GM19397 (cell line): ENCODE results near the gene MLYCD.
A peak's percentile ranks its signal among the peaks of the same experiment; 100 is the strongest.
"Not testable (repeated sequence)": the region's sequence is repeated elsewhere in the genome, so short reads cannot be mapped to it uniquely, and the experiment has no call there.

ENCODE experiments used
- ATAC-seq: cut with Tn5 transposase; IDR thresholded peaks from one replicate; pipeline ENCODE4 v1.9.1; 2021; ENCODE audit warnings: mild to moderate bottlenecking, moderate library complexity; ENCODE audit not compliant: unreplicated experiment

Gene MLYCD

DNA sequence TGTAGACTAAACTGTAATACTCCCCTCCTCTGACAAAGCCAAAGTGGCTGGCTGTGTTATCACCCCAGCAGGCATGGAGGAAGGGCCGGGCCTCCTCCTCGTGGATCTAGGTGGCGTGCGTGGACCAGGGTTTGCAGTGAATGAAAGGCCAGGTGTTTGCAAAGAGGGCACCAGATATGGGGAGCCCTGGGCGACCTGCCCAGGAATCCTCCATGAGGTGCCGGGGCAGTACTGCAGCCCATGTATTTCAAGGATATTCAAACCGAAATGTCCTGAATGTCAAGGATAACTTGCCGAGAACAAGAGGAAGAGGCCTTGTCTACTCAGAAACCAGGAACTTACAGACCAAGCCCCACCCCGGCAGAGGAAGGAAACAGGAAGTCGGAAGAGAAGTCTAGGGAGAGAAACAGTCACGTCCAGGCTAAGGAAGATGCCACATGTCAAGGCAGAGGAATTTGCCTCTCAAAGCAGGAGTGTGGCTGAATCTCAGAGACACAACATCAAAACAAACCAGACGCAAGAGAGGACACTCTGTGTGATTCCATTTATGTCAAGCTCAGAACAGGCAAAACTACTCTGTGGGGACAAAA, 40.4 kb downstream of the MLYCD start:
- ATAC-seq: no peak

DNA sequence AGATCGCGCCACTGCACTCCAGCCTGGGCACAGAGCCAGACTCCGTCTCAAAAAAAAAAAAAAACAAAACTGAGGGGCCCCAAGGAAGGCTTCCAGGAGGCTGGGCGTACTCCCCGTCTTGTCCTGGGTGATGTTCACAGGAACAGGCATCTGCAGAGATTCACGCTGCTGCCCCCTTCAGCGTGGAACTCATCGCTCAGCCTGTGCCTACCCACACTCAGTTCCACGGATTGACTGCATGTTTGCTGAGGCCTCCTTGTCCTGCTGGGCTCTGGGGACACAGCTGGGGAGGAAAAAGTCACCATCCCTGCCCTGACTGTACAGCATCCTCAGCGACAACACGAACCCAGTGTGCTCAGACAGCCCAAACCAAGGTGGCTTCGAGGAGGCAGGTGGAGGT, 41.2 kb downstream of the MLYCD start:
- ATAC-seq: no peak

DNA sequence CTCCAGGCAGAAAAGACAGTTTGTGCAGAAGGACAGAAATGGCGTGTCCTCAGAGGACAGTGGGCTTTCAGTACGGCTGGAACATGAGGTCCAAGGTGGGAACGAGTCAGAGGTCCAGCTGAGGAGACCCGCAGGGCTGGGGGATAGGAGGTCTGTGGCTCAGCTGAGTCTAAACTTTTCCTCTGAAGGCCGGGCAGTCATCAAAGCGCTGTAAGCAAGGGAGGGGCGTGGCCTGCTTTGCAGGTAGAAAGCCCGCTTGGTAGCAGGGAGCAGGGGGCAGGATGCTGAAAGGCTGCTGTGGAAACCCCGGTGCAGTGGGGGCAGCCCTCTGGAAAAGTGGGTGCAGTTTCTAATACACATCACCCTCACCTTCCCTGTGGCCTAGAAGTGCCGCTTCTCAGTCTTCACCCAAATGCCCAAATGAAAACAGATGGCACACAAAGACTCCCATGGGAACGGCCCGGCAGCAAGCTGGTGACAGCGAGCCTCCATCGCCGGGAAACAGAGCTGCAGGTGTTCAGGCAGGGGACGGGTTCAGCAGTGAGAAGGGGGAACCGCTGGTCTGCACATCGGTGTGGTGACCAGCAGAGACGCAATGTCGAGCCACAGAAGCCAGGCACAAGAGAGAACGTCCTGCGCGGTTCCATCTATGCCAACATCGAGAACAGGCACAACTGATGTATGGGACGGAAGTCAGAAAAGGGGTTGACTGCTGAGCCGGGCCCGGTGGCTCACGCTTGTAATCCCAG, 41.9 kb downstream of the MLYCD start:
- ATAC-seq: no peak

DNA sequence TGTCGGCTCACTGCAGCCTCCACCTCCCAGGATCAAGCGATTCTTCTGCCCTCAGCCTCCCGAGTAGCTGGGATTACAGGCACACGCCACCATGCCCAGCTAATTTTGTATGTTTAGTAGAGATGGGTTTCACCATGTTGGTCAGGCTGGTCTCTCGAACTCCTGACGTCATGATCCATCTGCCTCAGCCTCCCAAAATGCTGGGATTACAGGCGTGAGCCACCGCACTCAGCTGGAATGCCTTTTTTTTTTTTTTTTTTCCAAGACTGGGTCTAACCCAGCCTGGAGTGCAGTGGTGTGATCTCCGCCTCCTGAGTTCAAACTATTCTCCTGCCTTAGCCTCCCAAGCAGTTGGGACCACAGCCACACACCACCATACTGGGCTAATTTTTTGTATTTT, 42.6 kb downstream of the MLYCD start:
- ATAC-seq: not testable (repeated sequence)

DNA sequence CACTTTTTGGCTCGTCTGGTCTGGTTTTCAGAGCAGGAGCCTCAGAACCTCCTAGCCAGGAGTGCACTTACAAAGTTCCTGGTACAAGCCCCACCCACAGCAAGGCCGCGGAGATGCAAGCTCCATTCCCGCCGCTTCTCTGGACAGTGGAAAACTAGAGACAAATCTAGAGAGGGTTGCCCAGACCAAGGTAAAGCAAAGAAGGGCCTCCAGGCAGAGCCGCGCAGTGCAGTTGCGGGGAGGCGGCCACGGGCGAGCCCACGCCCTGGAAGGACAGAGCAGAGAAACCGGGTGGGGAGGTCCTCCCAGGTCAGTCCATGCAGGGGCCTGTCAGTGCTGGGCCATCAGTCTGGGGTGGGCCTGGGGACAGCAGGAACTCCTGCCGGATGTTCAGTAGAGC, 43.2 kb downstream of the MLYCD start:
- ATAC-seq: no peak

DNA sequence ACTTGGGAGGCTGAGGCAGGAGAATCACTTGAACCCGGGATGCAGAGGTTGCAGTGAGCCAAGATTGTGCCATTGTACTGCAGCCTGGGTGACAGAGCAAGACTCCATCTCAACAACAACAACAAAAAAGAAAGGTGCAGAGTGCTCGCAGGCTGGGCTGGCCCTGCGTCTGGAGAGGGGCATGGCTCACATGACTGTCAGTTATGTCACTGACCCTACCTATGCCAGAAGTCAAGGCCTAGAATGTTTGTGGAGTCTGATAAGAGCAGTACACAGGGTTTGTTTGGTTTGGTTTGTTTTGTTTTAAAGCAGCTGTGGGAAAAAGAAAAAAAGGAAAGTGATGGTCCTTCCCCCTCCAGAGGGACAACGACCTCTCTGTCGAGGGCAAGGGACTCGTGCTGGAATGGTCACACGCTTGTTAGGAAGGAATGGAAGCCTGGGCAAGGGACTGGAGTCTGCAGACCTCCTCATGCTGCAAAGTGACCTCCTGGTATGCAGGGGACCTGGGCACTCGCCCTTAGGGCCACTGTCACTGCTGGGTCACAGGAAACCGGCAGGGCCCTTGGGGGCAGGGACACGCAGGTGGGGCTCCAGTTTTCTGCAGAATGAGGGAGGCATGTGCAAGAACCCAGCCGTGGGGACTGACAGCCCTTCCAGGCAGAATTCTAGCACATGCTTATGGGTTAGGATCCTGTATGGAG, 44.0 kb downstream of the MLYCD start:
- ATAC-seq: no peak

DNA sequence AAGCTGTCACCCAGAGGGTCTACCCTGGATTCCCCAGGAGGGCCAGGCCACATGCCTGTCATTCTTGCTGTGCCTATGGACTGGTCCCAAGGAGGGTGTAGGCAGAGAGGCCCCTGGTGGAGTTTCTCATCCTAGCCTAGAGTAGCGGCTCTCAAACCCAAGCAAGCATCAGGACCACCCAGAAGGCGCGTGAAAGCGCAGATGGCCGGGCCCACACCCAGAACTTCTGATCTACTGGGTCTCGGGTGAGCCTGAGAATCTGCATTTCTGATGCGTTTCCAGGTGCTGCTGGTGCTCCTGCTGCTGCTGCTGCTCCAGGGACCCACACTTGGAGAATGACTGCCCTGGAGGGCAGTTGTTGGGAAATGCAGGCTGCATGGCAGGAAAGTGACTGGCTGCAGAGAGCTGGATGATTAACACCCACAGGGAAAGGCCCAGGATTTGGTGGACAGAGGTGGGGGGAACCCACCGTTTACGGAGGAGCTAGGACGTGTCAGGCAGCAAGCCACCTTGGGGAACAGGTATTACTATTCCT, 44.7 kb downstream of the MLYCD start:
- no peak for ATAC-seq

DNA sequence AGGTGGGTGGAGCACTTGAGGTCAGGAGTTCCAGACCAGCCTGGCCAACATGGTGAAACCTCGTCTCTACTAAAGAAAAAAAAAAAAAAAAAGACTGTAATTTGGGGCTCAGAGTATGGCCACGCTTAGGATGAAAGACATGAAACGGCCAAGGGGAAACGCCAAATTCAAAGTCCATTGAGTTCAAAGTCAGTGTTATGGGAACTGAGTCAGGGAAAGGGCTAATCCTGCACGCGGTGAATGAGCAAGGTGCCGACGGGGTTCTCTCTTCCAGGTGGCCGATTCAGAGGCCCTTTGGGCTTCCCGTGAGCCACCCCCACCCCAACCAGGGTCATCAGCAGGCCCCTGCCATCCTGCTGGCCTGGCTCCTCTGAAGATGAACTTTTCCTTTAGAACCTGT, 46.7 kb downstream of the MLYCD start:
- no peak for ATAC-seq

DNA sequence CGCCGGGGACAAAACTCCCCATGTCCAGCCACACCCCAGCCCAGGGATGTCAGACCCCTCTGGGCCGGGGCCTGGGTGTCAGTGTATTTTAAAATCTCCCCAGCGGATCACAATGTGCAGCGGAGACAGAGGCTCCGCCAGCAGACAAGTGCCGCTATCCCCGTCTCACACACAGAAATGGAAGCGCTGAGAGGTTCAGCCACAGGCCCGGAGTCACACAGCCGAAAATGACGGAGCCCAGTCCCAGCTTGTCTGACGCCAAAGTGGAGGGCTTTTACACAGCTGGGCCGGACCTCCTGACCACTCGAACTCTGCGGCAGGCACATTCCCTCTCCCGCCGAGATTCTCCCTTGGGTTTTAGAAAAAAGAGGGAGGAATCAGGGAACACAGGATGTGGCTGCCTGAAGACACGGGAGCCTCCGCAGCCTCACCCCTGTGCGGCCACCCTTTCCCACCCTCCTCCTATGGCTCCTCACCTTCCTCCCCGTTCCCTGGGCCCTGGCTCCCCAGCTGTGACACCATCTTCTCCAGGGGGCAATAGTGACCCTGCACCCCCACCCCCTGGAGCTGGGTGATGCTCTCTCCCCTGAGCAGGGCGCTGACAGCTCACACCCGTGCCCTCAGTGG, 47.4 kb downstream of the MLYCD start:
- ATAC-seq: no peak

DNA sequence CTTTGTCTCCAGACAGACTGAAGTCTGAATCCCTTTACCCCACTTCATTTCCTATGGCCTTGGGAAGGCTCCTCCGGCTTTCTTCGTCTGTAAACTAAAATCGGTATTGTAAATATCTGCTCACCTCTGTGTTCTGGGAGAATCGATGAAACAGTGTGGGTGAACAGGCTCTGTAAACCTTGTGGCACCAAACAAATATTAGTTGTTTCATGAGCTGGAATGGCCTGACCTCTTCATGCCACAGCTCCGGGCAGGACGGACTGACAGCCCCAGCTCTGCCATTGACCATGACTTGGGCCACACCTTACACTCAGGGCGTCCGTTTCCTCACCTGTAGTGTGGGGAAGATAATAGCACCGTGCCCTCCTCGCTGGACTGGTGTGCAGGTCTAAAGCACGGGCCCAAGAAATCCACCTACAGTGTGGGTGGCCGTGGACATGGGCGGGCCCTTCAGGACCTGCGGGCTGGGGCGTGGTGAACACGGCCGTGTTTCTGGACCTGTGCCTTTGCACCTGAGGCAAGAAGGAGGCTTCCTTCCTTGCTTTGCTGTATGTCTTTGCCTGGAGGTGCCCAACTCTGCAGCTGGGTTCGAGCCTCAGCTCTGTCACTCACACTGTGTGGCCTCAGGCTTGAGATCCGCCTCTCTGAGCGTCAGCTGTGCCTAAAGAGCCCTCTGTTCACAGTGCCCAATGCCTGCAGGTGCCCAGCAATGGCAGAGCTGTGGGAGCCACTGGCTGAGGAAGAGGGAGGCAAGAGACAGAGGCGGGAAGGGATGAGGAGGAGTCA, 48.1 kb downstream of the MLYCD start:
- no peak for ATAC-seq

DNA sequence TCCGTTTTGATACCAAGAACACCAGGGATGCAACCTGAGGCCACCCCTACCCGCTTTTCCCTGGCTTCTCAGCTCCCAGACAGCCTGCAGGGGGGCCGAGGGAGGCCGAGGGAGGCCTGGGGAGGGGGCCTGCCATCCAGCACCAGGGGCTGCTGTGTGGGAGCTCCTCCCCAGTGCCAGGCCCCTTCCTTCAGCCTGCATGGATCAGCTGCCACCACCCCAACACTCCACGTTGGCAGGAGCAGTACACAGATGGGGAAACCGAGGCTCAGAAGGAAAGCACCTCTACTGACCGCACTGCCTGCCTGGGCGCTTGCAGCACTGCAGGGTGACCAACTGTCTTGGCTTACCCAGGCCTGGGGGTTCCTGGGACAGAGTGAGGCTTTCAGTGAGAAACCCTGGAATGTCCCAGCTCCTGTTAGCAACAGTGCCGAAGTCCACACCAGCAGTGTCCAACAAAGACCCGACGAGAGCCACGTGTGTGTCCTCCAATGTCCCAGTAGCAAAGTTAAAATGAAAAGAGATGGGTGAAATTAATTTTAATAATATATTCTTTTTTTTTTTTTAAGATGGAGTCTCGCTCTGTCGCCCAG, 48.8 kb downstream of the MLYCD start:
- ATAC-seq: no peak

DNA sequence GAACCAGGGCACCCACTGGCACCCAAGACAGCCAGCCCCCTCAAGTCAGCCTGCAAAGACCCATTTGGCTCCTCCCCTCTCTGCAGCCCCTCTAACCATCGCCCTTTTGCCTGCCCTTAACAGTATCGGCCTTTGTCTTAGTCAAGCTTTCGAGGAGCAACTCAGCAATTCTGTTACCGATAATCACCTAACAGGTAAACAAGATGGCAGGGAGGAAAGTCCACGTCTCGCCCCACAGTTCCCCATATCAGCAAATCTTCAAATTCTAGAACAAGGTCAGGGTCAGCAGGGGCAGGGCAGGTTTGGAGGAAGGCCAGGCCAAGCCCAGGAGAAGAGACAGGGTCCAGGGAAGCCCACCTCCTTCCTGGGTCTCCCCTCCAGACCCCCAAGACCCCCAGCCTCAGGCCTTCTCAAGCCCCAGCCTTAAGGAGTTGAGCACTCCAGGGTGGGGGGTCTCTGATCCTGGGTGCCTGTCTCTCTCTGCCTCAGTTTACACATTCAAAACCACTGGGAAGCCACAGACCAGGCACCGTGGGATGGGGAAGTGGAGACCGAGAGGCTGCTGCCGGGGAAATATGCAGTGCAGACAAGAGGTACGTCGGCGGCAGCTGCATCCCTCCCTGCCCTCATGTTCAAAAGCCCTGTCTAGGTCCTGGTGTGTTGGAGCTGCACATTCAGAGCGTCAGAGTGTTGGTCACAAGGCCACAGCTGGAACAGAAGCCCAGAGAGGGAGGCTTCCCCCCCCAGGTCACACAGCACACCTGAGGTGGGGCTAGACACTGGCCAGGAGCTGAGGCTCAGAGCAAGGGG, 50.2 kb downstream of the MLYCD start:
- no peak for ATAC-seq

DNA sequence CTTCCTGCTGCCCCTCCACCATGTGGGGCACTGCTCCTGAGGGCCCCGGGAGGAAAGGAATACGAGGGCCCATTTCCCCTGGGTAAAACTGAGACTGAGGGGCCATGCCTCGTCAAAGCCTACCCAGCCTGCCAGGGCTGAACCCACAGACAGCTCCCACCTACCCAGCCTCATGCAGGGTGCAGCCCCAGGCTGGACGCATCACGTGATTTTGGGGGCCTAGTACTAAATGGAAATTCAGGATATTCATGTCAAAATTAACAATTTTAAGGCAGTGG, 50.7 kb downstream of the MLYCD start:
- no peak for ATAC-seq

DNA sequence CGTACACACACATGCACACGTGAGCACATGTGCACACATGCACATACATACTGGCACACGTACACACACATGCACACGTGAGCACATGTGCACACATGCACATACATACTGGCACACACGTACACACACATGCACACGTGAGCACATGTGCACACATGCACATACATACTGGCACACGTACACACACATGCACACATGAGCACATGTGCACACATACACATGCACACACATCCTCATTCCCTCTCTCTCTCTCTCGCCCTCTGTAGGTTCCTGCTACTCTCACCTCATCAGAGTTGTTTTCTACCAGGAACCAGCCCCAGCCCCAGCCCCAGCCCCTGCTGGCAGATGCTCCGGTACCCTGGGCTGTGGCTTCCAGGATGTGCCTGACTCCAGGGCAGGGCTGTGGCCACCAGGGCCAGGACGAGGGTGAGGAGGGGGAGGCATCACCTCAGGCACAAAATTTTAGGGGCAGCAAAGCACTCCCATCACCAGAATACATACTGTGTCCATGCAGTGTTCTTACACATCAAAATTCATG, 52.0 kb downstream of the MLYCD start:
- ATAC-seq: not testable (repeated sequence)

DNA sequence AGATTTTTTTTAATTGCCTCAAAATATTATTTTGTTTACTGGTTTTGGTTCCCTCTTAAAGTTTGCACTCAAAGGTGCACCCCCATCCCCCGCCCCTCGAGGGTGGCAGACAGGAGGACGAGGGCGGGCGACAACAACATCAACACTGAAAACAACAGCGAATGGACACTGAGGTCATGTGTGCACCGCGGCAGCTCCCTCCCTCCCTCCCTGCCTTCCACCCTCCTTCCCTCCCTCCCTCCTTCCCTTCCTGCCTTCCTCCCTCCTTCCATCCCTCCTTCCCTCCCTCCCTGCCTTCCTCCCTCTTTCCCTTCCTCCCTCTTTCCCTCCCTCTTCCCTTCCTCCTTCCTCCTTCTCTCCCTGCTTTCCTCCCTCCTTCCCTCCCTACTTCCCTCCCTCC, 52.6 kb downstream of the MLYCD start:
- ATAC-seq: no peak

DNA sequence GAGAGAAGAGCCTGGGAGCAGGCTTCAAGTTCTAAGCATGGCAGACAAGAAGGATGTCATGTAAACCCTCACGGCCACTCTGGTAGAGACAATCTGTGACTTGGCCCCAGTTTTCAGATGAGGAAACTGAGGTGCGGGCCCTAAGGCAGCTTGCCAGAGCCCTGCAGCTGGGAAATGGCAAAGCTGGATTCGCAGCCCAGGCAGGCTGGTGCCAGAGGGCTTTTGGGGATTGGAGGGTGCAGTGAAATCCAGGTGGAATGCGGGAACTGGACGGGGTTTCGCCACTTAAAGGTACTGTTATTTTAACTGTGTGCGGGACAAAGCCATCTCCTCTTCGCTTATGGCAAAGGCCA, 53.6 kb downstream of the MLYCD start:
- ATAC-seq: no peak

DNA sequence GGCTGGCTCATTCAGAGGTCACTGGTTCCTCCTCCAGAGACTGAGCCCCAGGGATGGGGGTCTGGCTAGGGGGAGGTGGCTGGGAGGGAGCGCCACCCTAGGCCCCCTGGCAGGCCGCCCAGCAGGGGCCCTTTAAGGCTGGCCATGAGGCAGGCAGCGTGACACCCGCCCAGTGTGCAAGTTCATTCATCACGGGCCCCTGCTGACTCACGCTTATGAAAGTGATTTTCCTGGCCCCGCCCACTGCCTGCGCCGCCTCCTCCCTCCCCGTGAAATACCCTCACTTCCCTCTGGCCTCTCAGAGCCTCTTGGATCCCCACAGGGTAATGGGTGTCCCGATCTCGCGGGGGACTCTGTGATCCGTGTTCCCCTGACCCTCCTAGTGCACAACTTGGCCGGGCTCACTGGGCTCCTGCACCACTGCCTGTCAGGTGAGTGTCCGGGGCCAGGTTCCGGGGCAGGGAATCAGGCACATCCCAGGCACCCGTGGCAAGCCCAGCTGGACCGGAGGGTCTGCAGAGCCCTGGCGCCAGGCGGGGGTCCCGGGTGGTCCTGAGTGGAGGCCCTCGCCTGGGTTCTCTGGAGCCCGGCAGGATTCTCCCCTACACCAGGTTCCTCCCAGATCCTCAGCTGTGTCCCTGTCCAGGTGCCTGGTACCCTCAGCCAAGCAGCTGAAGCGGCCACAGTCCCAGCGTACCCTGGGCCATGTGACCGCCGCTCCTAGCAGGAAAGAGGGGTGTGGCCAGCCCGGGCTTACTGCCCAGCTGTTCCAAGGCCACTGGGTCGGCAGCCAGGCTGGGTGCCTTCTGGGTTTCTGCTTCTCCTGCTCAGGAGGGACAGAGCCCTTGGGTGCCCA, 54.3 kb downstream of the MLYCD start, which contains the start of gene OSGIN1:
Gene OSGIN1 (plus strand): TSS at position 301 of the 856 bp plus-strand sequence. CDS start 4,432 bp downstream, outside the sequence.
- ATAC-seq: peak; percentile 58

DNA sequence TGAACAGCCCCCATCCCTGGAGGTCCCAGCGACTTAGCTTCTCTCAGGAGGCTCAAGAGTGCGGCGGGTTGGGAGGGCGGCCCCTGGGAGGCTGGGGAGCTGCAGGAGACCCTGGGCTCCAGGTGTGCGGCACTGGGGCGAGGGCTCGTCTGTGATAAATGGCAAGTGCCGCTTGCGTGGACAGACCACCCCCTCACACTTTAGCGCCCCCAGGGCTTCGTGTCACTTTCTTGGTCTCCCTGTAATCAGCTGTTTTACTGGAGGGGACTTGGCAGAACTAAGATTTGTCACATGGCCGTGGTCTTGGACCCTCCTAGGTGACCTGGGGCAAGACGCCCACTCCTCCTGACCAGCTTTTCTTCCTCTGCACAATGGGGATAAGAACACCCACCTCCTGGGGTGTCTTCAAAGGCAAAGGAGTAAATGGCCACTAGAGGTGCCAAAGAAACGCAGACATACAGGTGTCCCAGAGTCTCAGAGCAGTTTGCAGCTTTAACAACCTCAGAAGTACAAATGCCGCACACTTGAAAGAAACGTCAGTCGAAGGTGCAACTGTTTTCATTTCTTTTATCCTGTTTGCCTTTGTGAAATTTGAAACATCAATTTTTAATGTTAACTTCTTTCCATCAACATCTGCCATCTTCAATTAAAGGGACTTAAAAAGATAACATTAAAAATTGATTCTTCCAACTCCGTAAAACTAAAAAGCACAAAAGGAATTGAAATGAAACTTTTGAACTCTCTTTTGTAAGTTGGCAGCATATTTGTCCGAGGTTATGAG, 55.1 kb downstream of the MLYCD start:
- ATAC-seq: no peak
